Measurements from ENCODE around the gene PCBP4.

Gene PCBP4

DNA sequence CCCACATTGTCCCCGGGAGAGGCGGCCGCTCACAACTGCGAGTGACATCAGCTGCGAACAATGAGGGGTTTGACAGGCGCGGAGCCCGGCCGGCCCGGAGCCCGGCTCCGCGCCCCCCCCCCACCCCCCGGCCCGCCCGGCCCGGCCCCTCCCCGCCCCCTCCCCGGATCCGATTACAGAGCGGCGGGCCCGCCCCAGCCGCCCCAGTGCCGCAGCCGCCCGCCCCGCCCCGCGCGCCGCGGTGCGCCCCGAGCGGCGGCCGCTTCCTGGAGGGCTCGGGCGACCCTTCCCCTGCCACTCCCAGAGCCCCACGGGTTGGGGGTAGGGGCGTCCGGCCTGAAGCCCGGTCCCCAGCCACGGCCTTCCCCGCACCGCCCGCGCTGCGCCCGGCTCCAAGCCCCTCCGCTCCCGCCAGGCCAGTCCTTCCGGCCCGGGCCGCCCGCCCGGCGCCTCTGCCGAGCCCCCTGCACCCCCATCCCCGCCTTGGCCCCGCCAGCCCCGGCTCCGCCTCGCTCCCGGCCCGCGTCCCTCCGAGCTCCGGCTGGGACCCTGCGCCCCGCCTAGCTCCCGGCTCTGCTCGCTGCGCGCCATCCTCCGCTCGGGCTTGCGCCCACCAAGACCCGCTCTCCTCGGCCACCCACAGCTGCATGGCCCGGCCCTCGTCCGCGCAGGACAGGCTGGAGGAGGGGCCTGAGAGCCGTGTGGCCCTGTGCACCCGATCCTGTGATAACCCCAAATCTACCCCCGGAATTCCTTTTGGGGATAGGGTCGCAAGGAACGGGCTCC is at the start of gene PCBP4:
Gene PCBP4, minus strand, starts transcription at position 71 of the 786 bp plus-strand sequence. CDS start 6,214 bp downstream, outside the sequence.
- no peak for DNase-seq (ENCODE audit: low read depth in 2 of 2, low spot score in 1 of 2)

DNA sequence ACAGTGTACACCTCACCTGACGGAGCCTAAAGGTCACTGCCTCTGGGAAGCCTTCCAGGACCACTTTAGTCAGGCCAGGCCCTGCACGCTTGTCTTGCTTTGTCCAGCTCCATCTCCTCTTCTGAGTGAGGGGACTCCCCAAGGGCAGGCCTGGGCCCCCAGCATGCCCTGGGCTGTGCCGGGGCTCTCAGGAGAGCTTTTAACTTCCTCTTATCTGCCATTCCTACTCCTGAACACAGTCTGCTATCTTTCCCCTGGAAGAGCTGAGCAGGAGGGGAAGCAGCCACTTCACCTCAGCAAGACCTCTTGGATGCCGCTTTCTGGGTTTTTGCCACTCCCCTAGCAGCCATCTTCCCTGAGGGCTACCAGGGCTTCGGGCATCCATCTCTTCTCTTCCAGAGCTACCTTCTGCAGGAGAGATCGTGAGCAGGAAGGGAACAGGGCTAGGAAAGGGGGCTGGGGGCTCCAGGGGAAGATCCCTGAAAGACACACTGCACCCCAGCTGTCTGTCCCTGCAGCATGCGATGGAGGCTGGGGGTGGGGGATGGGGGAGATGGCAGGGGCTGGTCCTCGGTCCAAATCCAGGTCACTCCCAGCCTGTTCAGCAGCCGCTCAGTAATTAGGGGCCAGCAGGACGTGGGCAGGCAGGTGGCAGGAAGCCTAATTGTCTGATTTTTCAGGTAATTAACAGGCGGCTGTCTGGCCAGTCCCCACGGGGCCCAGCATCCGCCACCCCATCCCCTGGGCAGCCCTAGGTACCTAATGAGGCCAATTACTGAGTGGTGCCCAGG is 48.4 kb upstream of the PCBP4 start:
- no peak for DNase-seq (ENCODE audit: low read depth in 2 of 2, low spot score in 1 of 2)

- no peak for DNase-seq (ENCODE audit: low read depth in 2 of 2, low spot score in 1 of 2)
Measured at GRCh38 chr3:52014613-52015012, 47.4 kb upstream of the PCBP4 start.

DNA sequence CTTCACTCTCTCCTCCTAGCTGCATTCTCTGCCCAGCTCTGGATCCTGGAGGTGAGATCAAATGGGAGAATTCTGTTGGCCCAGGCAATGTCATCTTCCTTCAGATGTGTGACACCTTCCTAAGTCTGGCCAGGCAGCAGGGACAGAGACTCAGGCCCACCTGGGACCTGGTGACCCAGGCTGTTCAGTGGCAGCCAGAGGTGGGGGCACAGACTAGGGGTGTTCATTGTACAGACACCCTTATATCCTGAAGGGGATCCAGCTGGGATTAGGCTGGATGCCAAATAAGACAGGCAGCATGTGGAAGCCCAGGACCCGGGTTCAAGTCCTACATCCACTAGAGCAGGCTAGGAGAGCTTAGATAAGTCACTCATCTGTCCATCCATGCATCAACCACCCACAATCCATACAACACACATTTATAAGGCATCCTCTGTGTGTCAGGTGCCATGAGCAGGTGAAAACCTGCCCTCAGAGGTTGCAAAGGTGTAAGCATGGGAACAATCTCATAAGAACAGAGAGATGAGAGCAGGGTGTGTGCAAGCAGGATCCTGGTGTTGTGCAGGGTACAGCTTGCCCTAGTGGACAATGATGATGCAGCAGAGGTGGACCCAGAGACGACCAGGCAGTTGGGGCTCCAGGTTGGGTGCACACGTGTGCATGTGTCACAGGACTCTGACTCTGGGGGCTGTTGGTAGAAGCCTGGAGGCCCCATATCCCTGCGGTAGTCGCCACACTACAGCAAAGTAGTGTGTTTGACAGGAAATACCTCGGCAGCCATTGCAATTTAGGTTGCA is 46.7 kb upstream of the PCBP4 start:
- DNase-seq (ENCODE audit: low read depth in 2 of 2, low spot score in 1 of 2), result no peak

GRCh38 chr3:52012699-52013098 is 45.4 kb upstream of the PCBP4 start:
- DNase-seq (ENCODE audit: low read depth in 2 of 2, low spot score in 1 of 2), result no peak

DNA sequence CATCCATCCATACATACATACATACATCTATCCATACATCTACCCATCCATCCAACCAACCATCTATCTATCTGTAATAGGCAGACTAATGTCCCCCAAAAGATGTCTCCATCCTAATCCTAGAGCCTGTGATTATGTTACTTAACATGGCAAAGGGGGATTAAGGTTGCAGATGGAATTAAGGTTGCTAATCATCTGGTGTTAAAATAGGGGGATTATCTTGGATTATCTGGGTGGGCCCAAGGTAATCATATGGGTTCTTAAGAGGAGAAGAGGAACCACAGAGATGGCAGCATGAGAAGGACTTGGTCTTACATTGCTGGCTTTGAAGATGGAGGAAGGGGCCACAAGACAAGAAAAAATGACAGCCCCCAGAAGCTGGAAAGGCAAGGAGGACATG is 43.2 kb upstream of the PCBP4 start:
- DNase-seq (ENCODE audit: low read depth in 2 of 2, low spot score in 1 of 2), result no peak

- no peak for DNase-seq (ENCODE audit: low read depth in 2 of 2, low spot score in 1 of 2)
Measured at GRCh38 chr3:52007291-52007690, 40.0 kb upstream of the PCBP4 start.

DNA sequence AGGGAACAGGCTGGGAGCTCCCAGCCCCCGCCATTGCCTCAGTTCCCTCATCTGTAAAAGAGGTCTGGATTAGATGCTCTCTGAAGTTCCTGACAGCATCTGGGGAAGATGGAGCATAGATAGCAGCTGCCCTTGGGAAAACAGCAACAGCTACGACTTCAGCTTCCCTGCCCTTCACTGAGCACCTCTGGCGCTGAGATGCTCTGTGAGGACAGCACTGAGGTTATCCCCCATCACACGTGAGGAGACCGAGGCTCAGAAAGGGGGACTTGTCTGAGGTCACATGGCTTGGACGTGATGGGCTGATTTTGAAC is 39.5 kb upstream of the PCBP4 start:
- DNase-seq (ENCODE audit: low read depth in 2 of 2, low spot score in 1 of 2), result no peak

GRCh38 chr3:52006017-52006819 is 39.0 kb upstream of the PCBP4 start:
- DNase-seq (ENCODE audit: low read depth in 2 of 2, low spot score in 1 of 2), result no peak

DNA sequence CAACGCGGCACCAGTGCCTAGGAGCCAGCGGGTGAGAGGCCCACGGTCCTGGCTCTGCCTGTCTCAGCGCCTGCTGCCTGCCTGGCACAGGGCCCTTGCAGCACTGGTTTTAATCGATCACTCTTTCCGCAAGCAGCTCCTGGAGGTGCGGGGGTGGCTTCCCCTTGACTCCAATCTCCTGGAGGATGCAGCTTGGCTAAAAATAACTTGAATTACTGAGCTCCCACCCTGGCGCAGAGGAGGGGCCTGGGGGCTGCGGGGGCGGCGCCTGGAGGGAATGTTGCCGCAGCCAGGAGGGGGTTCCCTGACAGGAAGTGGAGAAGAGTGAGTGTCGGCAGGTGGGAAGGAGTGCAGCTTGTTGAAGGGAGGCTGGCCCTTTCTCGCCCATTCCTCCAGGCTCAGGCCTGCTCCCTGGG is 38.3 kb upstream of the PCBP4 start:
- no peak for DNase-seq (ENCODE audit: low read depth in 2 of 2, low spot score in 1 of 2)

GRCh38 chr3:52004906-52005395 is 37.7 kb upstream of the PCBP4 start:
- no peak for DNase-seq (ENCODE audit: low read depth in 2 of 2, low spot score in 1 of 2)

DNA sequence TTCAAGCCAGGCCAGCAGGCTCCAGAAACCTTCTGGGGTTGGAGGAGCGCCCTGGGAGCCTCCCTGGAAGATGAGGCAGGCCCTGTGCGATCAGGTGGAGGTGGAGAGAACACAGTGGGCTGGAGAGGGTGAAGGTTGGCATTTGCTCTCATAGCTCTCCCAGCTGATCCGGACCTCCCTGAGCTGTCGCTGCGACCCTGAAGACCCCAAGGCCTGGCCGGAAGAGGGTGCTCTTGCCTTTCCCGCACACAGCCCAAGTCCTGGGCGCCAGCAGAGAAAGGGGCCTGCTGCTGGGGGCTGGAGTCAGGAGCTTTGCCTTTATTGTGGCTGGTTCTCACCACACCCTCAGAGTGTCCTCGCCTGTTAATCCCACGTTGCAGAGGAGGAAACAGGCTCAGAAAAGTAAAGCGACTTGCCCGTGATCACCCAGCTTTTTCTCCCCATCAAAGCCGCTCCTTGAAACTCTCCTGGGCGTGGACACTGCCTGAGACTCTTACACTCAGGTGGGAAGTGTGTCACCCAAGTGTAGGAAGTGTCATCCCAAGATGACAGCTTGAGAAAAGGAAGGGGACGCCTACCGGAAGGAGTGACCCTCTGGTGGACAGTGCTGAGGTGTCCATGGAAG is 37.0 kb upstream of the PCBP4 start:
- DNase-seq (ENCODE audit: low read depth in 2 of 2, low spot score in 1 of 2), result no peak

DNA sequence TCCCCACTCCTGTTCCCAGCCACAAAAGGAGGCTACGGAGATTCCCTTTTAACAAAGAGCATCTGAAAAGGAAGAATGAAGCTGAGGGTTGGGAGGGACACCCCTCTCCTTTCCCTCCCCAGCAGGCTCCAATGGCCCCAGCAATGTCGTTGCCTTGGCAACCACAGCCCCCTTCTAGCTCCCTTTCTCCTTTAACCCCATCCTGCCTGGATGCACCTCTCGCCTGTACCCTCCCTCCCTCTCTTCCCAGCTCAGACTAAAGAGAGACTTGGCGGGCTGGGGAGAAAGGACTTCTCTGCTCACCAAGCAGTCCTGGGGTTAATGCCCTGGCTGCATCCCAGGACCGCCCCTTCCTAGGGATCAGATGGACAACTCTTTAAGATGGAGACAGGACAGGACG is 35.5 kb upstream of the PCBP4 start:
- DNase-seq (ENCODE audit: low read depth in 2 of 2, low spot score in 1 of 2), result no peak

- peak; percentile 66 to 75 for DNase-seq (ENCODE audit: low read depth in 2 of 2, low spot score in 1 of 2)
Measured at GRCh38 chr3:52001443-52001974, 34.3 kb upstream of the PCBP4 start.

DNA sequence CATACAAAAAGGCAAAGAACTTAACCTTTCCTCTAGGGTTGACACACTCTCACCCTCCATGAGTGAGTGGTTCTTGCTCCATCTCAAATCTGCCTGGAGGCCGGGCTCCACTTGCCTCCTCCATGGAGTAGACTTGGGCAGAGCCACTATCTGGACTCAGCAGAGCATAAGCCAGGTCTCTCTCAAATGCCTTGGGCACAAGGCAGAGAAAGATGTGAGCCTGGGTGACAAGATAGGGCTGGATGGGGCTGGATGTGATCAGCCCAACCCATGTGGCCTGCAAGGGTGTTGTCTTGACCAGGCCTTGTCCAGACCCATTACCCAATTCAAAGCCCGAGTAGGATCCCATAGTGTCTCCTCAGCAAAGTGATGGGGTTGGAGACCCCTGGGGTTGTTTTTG is 32.6 kb upstream of the PCBP4 start:
- DNase-seq (ENCODE audit: low read depth in 2 of 2, low spot score in 1 of 2), result no peak

- DNase-seq (ENCODE audit: low read depth in 2 of 2, low spot score in 1 of 2), result no peak
Measured at GRCh38 chr3:51998774-51999173, 31.5 kb upstream of the PCBP4 start.

DNA sequence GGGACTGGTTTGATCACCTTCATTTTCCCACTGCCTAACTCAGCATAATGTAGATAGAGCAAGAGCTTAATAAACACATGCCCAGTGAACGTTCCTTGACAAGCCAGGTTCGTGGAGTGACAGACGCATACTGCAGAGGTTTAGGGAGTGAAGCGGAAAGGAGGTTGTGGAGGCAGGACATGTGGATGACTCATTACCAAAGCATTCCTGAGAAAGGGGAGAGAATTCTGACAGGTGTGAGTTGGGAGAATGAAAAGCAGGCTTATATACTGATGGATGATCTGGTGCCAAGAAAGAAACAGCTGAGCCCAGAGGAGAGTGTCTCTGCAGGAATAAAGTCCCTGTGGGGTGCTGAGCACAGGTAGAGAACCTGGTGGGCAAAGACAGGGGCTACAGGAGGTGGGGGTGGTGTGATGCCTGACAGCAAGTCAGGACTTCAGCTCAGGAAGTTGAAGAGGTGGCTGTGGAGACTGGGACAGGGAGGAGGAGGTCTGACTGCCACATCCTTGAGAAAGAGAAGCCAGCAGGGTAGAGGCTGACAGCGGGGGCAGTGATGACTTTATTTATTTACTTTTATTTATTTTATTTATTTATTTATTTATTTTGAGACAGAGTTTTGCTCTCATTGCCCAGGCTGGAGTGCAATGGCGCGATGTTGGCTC is 30.8 kb upstream of the PCBP4 start:
- DNase-seq (ENCODE audit: low read depth in 2 of 2, low spot score in 1 of 2), result no peak

DNA sequence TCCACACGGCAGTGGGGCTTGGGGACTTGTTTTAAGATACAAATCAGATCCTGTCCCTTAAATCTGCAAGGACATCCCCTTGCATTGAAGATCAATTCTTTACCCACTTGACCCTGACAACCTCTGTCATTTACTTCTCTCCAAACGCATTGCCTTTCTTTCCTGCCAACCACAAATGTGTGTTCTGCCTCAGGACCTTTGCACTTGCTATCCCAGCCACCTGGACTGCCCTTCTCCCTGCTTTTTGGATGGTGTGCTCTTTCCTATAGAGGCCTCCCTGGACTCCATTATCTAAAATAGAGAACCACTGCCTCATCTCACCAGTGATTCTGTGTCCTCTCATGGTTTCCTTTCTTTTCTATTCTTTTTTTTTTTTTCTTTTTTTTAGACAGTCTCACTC is 29.9 kb upstream of the PCBP4 start:
- DNase-seq (ENCODE audit: low read depth in 2 of 2, low spot score in 1 of 2), result no peak

GRCh38 chr3:51995346-51996163 is 28.3 kb upstream of the PCBP4 start, which contains the start of gene RPL29:
RPL29 (minus strand) TSS chr3:51995895; CDS start chr3:51995461, 434 bp downstream.
- peak; percentile 82 to 85 for DNase-seq (ENCODE audit: low read depth in 2 of 2, low spot score in 1 of 2)

All from stimulated activated CD8-positive, alpha-beta memory T cell treated with anti-CD3 and anti-CD28 coated beads, Interleukin-4, amount 100 ng/mL, for 4 hours (primary cell).